Inflammatory macrophage (primary cell): ENCODE data around the gene BICRAL.
"Not testable (repeated sequence)": the region's sequence is repeated elsewhere in the genome, so short reads cannot be mapped to it uniquely, and the experiment has no call there.

Source experiments
- DNase-seq, 2 donors: peaks; one replicate each; pipeline ENCODE4 v3.0.0-alpha.2; 2020 to 2022

The BICRAL gene

DNA sequence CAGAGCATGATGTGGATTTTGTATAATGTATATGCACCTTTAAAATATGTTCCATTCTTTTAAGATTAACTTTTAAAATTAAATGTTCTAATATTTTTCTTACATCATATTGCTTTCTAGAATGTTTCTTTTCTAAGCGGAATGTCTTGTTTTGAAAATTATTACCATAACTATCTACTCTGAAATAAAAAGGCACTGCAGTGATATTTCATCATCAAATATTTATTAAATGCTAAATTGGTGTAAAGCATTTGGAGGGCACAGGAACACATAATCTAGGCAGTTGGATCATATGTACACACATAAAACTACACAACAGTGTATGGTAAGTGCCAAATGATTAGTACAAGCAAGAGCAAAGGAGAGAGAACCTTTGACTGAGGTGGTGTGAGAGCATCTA lies 13.8 kb downstream of the BICRAL start:
- DNase-seq = no peak

DNA sequence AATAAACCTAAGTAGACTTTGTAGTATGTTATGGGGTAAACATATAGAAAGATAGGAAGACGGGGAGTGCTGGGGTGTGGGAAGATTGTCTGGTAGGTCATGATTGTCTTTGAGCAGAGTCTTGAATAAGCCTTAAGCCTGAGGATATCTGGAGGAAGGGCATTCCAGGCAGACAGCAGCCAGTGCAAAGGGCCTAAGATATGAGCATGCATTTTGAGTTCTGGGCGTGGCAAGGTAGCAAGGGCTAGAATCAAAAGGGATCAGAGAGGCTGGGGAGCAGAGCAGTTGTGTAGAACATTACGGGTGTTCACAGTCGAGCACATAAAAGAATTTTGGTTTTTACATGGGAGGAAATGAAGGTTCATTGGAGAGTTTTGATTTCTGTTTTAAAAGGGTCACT lies 14.3 kb downstream of the BICRAL start:
- DNase-seq = no peak

DNA sequence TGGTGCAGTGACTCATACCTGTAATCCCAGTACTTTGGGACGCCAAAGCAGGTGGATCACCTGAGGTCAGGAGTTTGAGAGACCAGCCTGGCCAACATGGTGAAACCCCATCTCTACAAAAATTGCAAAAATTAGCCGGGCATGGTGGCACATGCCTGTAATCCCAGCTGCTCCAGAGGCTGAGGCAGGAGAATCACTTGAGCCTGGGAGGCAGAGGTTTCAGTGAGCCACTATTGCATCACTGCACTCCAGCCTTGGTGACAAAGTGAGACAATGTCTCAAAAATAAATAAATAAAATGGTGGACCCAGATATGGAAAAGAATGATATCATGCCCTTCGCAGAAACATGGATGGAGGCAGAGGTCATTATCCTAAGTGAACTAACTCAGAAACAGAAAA lies 15.8 kb downstream of the BICRAL start:
- not testable (repeated sequence) for DNase-seq

DNA sequence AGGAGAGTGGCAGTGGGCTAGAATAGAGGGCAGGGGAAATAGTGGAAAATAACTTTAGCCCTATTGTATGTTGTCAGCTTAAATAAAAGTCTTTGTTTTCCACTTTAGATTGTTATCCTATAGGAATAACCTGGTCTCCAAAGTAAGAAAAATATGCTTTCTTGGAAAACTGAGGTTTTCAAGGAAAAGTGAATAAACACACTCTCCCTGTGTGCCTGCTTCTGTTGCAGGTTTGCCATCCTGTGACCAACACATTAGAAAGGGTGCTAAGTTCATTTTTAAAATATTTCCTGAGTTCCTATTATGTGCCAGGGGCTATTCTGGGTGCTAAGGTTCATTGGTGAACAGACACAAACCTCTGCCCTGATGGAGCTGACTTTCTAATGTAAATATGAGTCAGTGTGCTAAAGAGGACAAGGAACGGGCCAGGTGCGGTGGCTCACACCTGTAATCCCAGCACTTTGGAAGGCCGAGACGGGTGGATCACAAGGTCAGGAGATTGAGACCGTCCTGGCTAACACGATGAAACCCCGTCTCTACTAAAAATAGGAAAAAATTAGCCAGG lies 23.5 kb downstream of the BICRAL start:
- no peak for DNase-seq

DNA sequence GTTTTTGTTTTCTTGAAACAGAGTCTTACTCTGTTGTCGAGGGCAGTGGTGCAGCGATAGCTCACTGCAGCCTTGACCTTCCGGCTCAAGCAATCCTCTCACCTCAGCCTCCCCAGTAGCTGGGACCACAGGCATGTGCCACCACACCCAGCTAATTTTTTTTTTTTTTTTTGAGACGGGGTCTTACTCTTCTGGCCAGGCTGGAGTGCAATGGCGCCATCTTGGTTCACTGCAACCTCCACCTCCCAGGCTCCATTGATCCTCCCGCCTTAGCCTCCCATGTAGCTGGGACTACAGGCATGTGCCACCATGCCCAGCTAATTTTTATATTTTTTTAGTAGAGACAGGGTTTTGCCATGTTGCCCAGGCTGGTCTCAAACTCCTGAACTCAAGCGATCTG lies 24.5 kb downstream of the BICRAL start:
- not testable (repeated sequence) for DNase-seq

DNA sequence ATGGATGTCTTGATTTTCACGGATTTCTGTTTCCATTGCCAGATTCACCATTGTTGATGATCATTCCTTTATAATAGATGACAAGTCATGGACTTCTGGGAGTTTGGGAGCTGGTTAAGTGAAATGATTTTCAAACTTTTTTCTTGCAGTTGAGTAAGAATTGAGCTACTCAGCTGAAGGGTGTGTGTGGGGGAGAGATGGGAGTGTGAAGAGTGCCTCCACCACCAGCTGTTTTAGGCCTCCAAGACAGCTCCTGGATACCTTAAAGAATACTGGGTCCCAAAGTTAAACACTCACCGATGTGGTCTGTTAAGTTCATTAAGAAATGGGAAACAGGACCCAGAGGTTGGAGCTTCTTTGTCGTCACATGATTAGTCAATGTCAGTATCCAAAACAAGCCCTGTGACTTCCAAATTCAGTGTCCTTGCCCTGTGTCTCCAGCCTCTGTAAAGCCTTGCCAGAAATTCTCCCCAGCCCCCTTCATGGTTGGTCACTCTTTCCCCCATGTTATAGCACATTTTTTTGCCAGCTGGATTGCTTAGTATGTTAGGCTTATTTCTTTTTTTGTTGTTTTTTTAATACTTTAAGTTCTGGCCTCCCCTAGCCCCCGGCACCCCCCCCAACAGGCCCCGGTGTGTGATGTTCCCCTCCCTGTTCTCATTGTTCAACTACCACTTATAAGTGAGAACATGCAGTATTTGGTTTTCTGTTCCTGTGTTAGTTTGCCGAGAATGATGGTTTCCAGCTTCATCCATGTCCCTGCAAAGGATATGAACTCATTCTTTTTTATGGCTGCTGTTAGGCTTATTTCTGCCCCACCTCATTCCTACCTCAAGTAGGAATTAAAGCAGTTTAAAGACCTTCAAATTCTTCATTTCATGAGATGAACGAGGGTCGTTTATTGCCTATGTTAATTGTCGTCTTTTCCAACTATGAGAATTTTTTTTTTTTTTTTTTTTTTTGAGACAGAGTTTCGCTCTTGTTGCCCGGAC lies 26.9 kb downstream of the BICRAL start:
- no peak for DNase-seq

DNA sequence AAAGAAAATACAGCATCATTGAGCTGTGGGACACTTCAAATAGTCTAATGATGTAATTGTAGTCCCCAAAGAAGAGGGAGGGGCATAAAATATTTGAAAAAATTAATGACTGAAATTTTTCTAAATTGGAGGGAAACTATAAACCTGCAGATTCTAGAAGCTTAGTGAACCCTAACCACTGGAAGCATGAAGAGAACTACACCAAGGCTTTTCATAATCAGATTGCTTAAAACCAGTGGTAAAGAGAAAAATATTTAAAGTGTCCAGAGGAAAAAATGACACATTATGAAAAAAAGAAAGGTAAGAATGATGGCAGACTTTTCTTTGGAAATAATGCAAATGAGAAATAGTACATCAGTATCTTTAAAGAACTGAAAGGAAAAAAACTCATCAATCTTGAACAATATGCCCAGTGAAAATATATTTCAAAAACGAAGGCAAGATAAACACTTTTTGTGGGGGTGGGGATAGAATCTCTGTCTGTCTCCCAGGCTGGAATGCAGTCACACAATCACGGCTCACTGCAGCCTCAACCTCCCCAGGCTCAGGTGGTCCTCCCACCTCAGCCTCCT lies 31.3 kb downstream of the BICRAL start:
- no peak for DNase-seq

GRCh38 chr6:42813906-42814444 lies 32.1 kb downstream of the BICRAL start:
- no peak for DNase-seq

- not testable (repeated sequence) for DNase-seq
Observed at GRCh38 chr6:42815726-42816125, 33.9 kb downstream of the BICRAL start.

- DNase-seq = no peak
Observed at GRCh38 chr6:42817907-42818306, 36.1 kb downstream of the BICRAL start.

GRCh38 chr6:42818416-42818815 lies 36.6 kb downstream of the BICRAL start:
- no peak for DNase-seq

GRCh38 chr6:42818878-42819277 lies 37.0 kb downstream of the BICRAL start:
- no peak for DNase-seq

DNA sequence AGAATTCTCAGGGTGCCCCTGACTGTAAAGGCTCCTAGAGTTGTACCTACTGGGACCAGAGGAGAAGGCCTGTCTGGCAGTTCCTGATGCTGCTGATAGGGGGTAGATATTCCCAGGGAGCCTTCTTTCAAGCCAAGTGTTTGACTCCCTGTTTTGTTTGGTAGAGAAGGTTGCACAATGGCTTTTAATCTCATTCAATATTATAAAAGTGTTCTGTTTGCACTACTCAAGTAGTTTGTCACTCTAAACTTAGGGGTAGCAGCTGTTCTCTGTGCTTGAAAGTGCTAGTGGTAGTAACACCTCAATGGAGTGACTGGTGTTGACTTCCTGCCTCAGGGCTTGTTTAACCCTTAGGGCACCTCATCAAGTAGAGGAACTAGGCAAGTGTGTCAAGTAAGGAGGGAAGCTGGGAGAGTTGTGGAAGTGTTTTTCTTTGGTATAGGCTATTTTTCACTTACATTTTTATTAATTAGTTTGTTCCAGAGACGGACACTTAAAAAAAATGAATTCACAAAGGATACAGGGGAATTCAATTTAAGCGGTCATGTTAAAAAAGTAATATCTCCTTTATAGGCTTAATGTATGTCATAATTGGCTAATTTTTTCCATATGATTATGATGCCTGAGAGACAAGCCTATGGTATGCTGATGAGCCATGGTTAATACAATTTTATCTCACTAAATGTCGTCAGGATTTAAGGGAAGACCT lies 38.1 kb downstream of the BICRAL start:
- peak in 1 of 2 donors; percentile 6 for DNase-seq

DNA sequence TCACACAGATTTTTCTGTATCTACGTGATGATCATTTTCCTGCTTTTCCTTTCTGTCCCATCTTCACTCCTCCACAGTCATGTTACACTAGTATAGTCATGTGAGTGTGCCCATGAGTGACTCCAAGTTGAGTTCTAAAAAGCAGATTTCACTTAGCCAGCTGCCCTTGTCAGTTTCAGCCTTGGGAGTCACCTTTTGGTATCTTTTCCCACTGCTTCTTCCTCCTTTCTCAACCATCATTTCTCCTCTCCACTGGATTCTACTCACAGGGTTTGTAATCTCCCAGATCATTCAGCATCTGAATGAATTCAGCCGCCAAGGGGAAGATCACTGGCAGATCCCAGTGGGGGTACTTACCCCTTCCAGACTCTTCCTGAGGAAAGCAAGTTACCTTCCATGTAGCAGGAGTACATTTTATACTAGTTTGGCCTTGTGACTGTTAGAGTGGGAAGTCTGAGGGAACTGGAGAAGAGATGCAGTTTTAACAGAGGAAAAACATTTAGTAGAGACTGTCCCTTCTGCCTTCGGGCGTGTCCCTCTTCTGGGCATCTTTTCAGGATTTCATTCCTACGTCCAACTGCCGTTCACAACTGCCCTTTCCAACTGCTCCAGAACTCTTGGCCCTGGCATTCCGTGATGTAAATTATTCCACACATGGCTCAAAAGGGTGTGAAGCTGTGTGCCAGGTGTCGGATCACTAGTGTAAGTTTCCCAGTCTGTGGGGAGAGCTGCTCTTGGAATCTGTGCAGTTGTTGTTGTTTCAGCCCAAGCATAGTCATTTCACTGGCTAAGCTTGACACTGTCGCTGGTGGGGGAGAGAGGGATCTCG lies 38.9 kb downstream of the BICRAL start:
- no peak for DNase-seq

GRCh38 chr6:42821341-42821668 lies 39.5 kb downstream of the BICRAL start:
- no peak for DNase-seq

DNA sequence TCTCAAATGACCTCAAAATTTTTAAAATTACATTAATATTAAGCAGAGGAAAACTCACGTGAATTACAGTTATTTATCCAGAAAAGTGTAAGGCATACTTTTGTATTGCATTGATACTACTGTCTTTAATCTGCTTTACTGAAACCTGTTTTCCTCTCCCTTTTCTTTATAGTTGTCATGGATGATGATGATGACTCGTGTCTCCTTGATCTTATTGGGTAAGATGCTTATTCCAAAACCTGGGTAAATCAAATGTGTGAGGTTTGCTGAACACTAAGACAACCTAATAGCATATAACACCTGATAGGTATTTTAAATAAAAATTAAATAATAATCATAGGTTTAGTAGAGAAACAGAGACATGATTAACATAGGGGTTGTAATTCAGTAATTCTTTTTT lies 40.0 kb downstream of the BICRAL start:
- no peak for DNase-seq

- no peak for DNase-seq
Observed at GRCh38 chr6:42829561-42830092, 47.8 kb downstream of the BICRAL start.

- no peak for DNase-seq
Observed at GRCh38 chr6:42831237-42831636, 49.4 kb downstream of the BICRAL start.

DNA sequence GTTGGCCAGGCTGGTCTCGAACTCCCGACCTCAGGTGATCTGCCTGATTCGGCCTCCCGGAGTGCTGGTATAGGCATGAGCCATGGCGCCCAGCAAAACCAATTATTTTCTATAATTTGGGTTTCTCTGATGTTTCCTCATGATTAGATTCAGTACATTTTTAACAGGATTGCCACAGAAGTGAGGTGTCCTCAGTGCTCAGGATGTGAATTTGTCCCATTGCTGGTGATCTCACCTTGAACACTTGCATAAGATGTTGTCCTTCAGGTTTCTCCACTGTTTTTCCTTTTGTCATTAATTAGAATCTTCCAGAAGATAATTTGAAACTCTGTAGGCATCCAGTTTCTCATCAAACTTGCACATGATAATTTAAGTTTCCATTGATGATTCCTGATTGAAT lies 52.2 kb downstream of the BICRAL start:
- no peak for DNase-seq

- no peak for DNase-seq
Observed at GRCh38 chr6:42841844-42842584, 60.2 kb downstream of the BICRAL start.

DNA sequence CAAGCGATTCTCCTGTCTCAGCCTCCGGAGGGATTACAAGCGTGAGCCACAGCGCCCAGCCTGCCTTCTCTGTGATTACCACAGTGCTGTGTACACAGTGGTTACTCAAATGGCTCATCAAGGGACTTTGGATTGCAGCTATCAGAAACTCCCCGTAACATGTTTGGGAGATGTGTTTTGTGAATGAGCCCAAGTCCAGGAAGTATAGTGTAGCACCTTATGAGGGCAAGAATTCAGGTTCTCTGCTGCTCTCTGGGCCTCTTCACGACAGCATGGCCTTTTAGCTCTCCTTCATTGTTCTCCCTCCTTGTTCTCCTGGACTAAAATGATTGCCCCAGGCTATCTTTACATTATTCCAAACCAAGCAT lies 63.5 kb downstream of the BICRAL start:
- DNase-seq = no peak
